ENCODE measurements around the gene UBA1.

DNA sequence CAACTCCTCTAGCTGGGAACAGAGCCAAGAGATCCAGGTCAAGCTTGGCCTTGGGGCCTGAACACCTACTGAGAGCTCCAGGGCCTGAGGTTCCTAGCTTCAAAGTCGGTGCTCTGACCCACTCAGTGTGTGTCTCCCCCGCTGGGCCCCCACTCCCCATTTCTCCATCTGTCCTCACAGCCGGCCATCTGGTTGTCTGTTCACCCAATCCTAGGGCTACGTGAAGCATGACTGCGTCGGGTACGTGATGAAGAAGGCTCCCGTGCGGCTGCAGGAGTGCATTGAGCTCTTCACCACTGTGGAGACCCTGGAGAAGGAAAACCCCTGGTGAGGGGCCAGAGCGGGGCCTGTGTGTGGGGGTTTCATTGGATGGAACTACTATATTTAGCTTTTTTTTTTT, 51.5 kb downstream of the UBA1 start:
- no peak for TF ChIP-seq CTCF (IDR thresholded peaks at IDR 0.05)
- no peak for TF ChIP-seq POLR2A (IDR thresholded peaks at IDR 0.05)
- no peak for TF ChIP-seq EP300 (IDR thresholded peaks at IDR 0.05; ENCODE audit: low read depth)
